ENCODE measurements around the gene TTC39A. TPM values are rescaled to one million over a fixed set of nuclear protein-coding genes. Genes with fewer than 3 reads are reported as not detected.

The TTC39A gene
- total RNA-seq, 2 experiments from 2014 or later = not detected

DNA sequence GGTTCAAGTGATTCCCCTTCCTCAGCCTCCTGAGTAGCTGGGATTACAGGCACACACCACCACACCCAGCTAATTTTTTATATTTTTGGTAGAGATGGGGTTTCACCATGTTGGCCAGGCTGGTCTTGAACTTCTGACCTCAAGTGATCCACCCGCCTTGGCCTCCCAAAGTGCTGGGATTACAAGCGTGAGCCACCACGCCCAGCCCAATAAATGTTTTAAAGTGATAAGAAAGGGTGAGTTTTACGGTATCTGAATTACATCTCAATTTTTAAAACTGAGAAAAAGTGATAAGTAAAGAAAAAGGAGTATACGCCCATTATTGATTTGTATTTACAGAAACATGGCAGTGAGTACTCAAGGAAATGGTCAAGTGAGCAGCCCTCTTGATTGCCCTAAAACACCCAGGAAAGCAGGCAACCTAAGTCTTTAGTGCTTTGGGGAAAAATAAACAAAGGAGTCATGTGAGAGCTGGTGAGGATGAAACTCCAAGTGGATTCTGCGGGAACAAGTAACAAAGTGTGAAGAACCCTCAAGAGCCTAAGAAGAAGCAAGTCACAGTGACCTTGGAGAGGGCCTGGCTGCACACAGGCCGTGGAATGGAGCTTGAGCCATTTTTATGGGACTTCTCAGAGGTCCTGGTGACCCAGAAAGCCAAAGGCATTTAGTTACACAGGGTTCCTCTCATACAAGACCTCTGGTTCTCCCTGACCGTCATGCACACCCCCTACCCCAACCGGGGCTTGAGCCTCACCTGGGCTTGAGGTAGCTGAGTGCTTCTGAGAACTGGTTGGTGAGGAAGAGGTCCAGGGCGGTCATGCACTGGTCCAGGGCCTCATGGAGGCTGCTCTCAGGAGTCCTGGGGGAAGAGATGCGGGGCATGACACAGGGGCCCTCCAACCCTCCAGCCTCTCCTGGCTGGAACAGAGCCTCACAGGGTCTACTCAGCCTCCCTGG, 9.1 kb downstream of the TTC39A start:
- ChIA-PET POLR2A (interaction anchor here (1.2 kb wide), 1 partner anchor 123 kb away, joined by 3 read pairs; no protein-coding TSS in a partner anchor), CTCF (interaction anchor here (0.7 kb wide), 1 partner anchor 972 kb away, joined by 4 read pairs; no protein-coding TSS in a partner anchor)
- Mint-ChIP-seq H3K9me3 (no peaks in the 10 kb centered on the region), H3K36me3 (ENCODE audit: low read depth) (no peaks in the 10 kb centered on the region), H3K4me3 (no peak overlapping the region), H3K27ac (no peak overlapping the region), H3K4me1 (no peaks in the 10 kb centered on the region), H3K27me3 (peaks cover 15% of the 10 kb centered on the region)
- no peak for DNase-seq

DNA sequence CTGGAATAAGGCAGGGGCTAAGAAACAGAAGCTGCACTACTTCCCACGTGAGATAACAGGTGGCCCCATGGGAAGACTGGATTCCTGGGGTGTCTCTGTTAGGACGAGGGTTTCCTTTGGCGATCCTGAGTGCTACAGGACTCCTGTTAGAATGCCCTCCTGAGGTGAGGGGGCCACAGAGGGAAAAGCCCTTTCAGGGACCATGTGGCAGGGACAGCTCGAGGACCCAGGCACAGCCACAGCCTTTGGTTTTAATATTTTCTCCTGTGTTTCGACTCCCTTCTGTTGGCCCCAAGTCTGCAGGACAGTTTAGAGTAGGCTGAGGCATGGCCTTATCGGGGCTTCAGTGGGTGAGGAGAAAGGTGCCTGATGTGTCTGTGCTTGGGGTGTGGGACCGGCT, 12.6 kb downstream of the TTC39A start:
- CTCF ChIA-PET = no interaction called here

DNA sequence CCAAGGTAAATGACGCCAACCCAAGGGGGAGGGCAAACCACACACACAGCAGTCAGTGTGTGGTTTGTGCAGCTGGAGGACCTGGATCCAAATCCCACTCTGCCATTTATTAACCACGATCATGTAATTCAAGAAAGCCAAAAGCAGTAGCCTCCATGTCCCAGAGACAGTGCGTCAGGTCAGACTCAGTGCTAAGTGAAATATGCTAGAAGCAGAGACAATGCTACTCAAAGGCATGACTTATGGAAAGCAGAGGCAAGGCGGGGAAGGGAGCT, 13.6 kb downstream of the TTC39A start:
- H3K27ac Mint-ChIP-seq = no peak overlapping the region
- H3K4me1 Mint-ChIP-seq = peaks cover 21% of the 10 kb centered on the region
- CTCF ChIA-PET = no interaction called here
- H3K27me3 Mint-ChIP-seq = peaks cover 3% of the 10 kb centered on the region
- no peaks in the 10 kb centered on the region for H3K36me3 Mint-ChIP-seq (ENCODE audit: low read depth)
- no peak overlapping the region for H3K4me3 Mint-ChIP-seq
- no peak for DNase-seq
- POLR2A ChIA-PET = no interaction called here
- H3K9me3 Mint-ChIP-seq = no peaks in the 10 kb centered on the region

More for the DNA sequence above, 12.6 kb downstream of the TTC39A start:
- H3K4me1 Mint-ChIP-seq = peaks cover 21% of the 10 kb centered on the region
- H3K36me3 Mint-ChIP-seq (ENCODE audit: low read depth) = no peaks in the 10 kb centered on the region
- DNase-seq = no peak
- H3K27me3 Mint-ChIP-seq = peaks cover 4% of the 10 kb centered on the region
- no peaks in the 10 kb centered on the region for H3K9me3 Mint-ChIP-seq
- H3K27ac Mint-ChIP-seq = no peak overlapping the region
- POLR2A ChIA-PET = no interaction called here
- no peak overlapping the region for H3K4me3 Mint-ChIP-seq

- no peak overlapping the region for H3K4me3 Mint-ChIP-seq
- CTCF ChIA-PET = no interaction called here
- H3K36me3 Mint-ChIP-seq (ENCODE audit: low read depth) = no peaks in the 10 kb centered on the region
- no peaks in the 10 kb centered on the region for H3K9me3 Mint-ChIP-seq
- POLR2A ChIA-PET = no interaction called here
- no peak overlapping the region for H3K27ac Mint-ChIP-seq
- H3K4me1 Mint-ChIP-seq = peaks cover 21% of the 10 kb centered on the region
- DNase-seq = no peak
- peaks cover 3% of the 10 kb centered on the region for H3K27me3 Mint-ChIP-seq
Observed at GRCh38 chr1:51316113-51316845, 14.1 kb downstream of the TTC39A start.

- H3K4me1 Mint-ChIP-seq = peaks cover 21% of the 10 kb centered on the region
- H3K27ac Mint-ChIP-seq = no peak overlapping the region
- H3K9me3 Mint-ChIP-seq = no peaks in the 10 kb centered on the region
- CTCF ChIA-PET = no interaction called here
- POLR2A ChIA-PET = no interaction called here
- peaks cover 3% of the 10 kb centered on the region for H3K27me3 Mint-ChIP-seq
- no peaks in the 10 kb centered on the region for H3K36me3 Mint-ChIP-seq (ENCODE audit: low read depth)
- no peak for DNase-seq
- H3K4me3 Mint-ChIP-seq = no peak overlapping the region
Observed at GRCh38 chr1:51314974-51315373, 15.4 kb downstream of the TTC39A start.

GRCh38 chr1:51313961-51314777, 16.2 kb downstream of the TTC39A start:
- H3K27ac Mint-ChIP-seq = no peak overlapping the region
- POLR2A ChIA-PET = no interaction called here
- H3K36me3 Mint-ChIP-seq (ENCODE audit: low read depth) = no peaks in the 10 kb centered on the region
- DNase-seq = no peak
- peaks cover 21% of the 10 kb centered on the region for H3K4me1 Mint-ChIP-seq
- H3K4me3 Mint-ChIP-seq = no peak overlapping the region
- no peaks in the 10 kb centered on the region for H3K9me3 Mint-ChIP-seq
- peaks cover 2% of the 10 kb centered on the region for H3K27me3 Mint-ChIP-seq
- CTCF ChIA-PET = no interaction called here

DNA sequence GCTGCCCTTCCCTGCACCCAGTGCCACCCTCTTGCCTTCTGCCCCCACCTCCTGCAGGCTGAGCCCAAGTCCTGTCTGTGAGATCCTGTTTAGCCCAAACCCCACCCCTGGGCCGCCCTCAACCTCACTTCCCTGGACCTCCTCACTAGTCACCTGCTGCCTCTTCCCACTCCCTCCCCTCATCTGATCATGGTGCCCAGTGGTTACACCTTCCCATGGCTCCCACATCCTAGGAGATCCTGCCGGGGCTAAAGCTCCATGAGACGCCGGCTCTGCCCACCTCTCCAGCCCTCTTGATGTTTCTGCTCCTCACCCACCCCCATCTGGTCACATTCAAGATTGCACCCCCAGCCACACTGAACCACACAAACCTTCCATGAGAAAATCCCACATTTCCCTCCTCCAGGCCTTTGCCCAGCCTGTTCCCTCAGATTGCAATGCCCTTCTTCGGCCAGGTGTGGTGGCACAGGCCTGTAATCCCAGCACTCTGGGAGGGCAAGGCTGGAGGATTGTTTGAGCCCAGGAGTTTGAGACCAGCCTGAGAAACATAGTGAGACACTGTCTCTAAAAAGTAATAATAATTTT, 17.0 kb downstream of the TTC39A start:
- H3K4me1 Mint-ChIP-seq = peaks cover 21% of the 10 kb centered on the region
- H3K36me3 Mint-ChIP-seq (ENCODE audit: low read depth) = no peaks in the 10 kb centered on the region
- ChIA-PET POLR2A (no interaction called here), CTCF (no interaction called here)
- no peaks in the 10 kb centered on the region for H3K9me3 Mint-ChIP-seq
- H3K27ac Mint-ChIP-seq = no peak overlapping the region
- H3K27me3 Mint-ChIP-seq = no peaks in the 10 kb centered on the region
- H3K4me3 Mint-ChIP-seq = no peak overlapping the region
- DNase-seq = no peak

GRCh38 chr1:51312718-51313117, 17.6 kb downstream of the TTC39A start:
- CTCF ChIA-PET = interaction anchor here (1.6 kb wide), 1 partner anchor 16 kb away, joined by 7 read pairs; no protein-coding TSS in a partner anchor
- Mint-ChIP-seq H3K4me1 (peaks cover 21% of the 10 kb centered on the region), H3K4me3 (no peak overlapping the region), H3K27ac (no peak overlapping the region), H3K36me3 (ENCODE audit: low read depth) (no peaks in the 10 kb centered on the region), H3K9me3 (no peaks in the 10 kb centered on the region), H3K27me3 (no peaks in the 10 kb centered on the region)
- POLR2A ChIA-PET = no interaction called here
- DNase-seq = no peak

- ChIA-PET POLR2A (no interaction called here), CTCF (interaction anchor here (1.6 kb wide), 1 partner anchor 15 kb away, joined by 7 read pairs; no protein-coding TSS in a partner anchor)
- no peak for DNase-seq
- no peaks in the 10 kb centered on the region for H3K36me3 Mint-ChIP-seq (ENCODE audit: low read depth)
- no peak overlapping the region for H3K4me3 Mint-ChIP-seq
- no peaks in the 10 kb centered on the region for H3K9me3 Mint-ChIP-seq
- no peak overlapping the region for H3K27ac Mint-ChIP-seq
- peaks cover 21% of the 10 kb centered on the region for H3K4me1 Mint-ChIP-seq
- no peaks in the 10 kb centered on the region for H3K27me3 Mint-ChIP-seq
Observed at GRCh38 chr1:51311826-51312225, 18.5 kb downstream of the TTC39A start.

- POLR2A ChIA-PET = no interaction called here
- no peak overlapping the region for H3K4me3 Mint-ChIP-seq
- H3K27ac Mint-ChIP-seq = no peak overlapping the region
- no peak for DNase-seq
- no peaks in the 10 kb centered on the region for H3K9me3 Mint-ChIP-seq
- H3K36me3 Mint-ChIP-seq (ENCODE audit: low read depth) = no peaks in the 10 kb centered on the region
- CTCF ChIA-PET = interaction anchor here (1.4 to 1.6 kb wide), 2 partner anchors 14 kb away, joined by 4 to 7 read pairs; no protein-coding TSS in a partner anchor
- peaks cover 21% of the 10 kb centered on the region for H3K4me1 Mint-ChIP-seq
- no peaks in the 10 kb centered on the region for H3K27me3 Mint-ChIP-seq
Observed at GRCh38 chr1:51310871-51311613, 19.3 kb downstream of the TTC39A start.

- Mint-ChIP-seq H3K27me3 (no peaks in the 10 kb centered on the region), H3K4me1 (peaks cover 12% of the 10 kb centered on the region), H3K27ac (no peak overlapping the region), H3K4me3 (no peak overlapping the region), H3K9me3 (no peaks in the 10 kb centered on the region), H3K36me3 (ENCODE audit: low read depth) (no peaks in the 10 kb centered on the region)
- CTCF ChIA-PET = interaction anchor here (1.1 to 1.4 kb wide), 2 partner anchors 12 to 14 kb away, joined by 3 to 4 read pairs; no protein-coding TSS in a partner anchor
- POLR2A ChIA-PET = no interaction called here
- DNase-seq = no peak
Observed at GRCh38 chr1:51309291-51309690, 21.1 kb downstream of the TTC39A start.

DNA sequence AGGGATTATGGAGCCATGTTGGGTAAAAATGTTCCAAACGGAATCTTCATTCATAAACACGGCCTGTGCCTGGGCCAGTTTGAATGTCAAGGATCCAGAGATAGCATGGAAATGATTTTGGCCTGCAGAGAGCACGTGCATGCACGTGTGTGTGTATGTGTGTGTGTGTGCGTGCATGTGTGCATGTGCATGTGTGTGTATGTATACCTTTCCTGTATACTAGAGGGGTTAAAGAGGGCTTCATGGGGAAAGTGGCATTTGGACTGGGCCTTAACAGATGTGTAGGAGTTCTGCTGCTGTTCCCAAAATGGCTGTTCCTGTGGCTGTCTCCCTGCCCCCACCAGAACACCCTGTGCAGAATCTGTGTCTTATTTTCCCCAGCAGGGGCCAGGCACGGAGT, 21.7 kb downstream of the TTC39A start:
- Mint-ChIP-seq H3K4me3 (no peak overlapping the region), H3K27me3 (no peaks in the 10 kb centered on the region), H3K4me1 (peaks cover 8% of the 10 kb centered on the region), H3K9me3 (no peaks in the 10 kb centered on the region), H3K27ac (no peak overlapping the region), H3K36me3 (ENCODE audit: low read depth) (no peaks in the 10 kb centered on the region)
- CTCF ChIA-PET = no interaction called here
- POLR2A ChIA-PET = no interaction called here
- DNase-seq = no peak

Measured in activated CD4-positive, alpha-beta memory T cell treated with anti-CD3 and anti-CD28 coated beads, Interleukin-2, amount 10 ng/mL, durations not matched to agents 7 days and 5 days (primary cell).